H1 (cell line): ENCODE measurements around the gene SERPINE3. TPM values are rescaled to one million over a fixed set of nuclear protein-coding genes. Genes with fewer than 3 reads are reported as not detected.

ENCODE experiments used
- CTCF ChIA-PET: fragments of 300-600 bp; sonication (Branson Sonifier 250); formaldehyde crosslinking; loops from one replicate; lab custom pipeline; 2021; ENCODE audit not compliant: partially characterized antibody; lab: Charles Lee
- POLR2A ChIA-PET: fragments of 300-600 bp; sonication (Branson Sonifier 250); formaldehyde crosslinking; loops from one replicate; lab custom pipeline; 2021; ENCODE audit warnings: inconsistent platforms; ENCODE audit not compliant: partially characterized antibody; lab: Charles Lee
- DNase-seq, 2 experiments: peaks; one replicate each; pipeline versions ENCODE4 v3.0.0 to v3.0.0-alpha.2; 2010 to 2022; ENCODE audit warnings: low spot score in 2 of 2, low read depth in 1 of 2, mixed read lengths in 1 of 2
- FAIRE-seq: peaks from 2 replicates; lab custom pipeline; 2011; peaks lifted over from hg19 to GRCh38; lab: Jason Lieb, UNC
- H2AFZ ChIP-seq: 2 replicates; pipeline ENCODE4 v1.8.1; 2012; ENCODE audit warnings: low read length, inconsistent platforms
- H2AK5ac ChIP-seq: 2 replicates; pipeline ENCODE4 v1.6.1; 2013; ENCODE audit warnings: low read depth, low read length
- H2BK120ac ChIP-seq: replicated peaks from 2 replicates; pipeline ENCODE3; 2013; ENCODE audit warnings: low read depth, low read length, inconsistent platforms
- H2BK12ac ChIP-seq: 2 replicates; pipeline ENCODE4 v1.6.1; 2013; ENCODE audit warnings: low read depth, low read length
- H2BK15ac ChIP-seq: 2 replicates; pipeline ENCODE4 v1.6.1; 2013; ENCODE audit warnings: low read length
- H2BK20ac ChIP-seq: 2 replicates; pipeline ENCODE4 v1.6.1; 2013; ENCODE audit warnings: low read length
- H2BK5ac ChIP-seq: 2 replicates; pipeline ENCODE4 v1.6.1; 2013; ENCODE audit warnings: low read depth, low read length
- H3K14ac ChIP-seq: 2 replicates; pipeline ENCODE4 v1.6.1; 2013; ENCODE audit warnings: inconsistent platforms; ENCODE audit not compliant: insufficient read length
- H3K18ac ChIP-seq: 2 replicates; pipeline ENCODE4 v1.6.1; 2013; ENCODE audit warnings: low read length; ENCODE audit errors: extremely low read depth
- H3K23ac ChIP-seq: 2 replicates; pipeline ENCODE4 v1.6.1; 2013; ENCODE audit warnings: inconsistent platforms; ENCODE audit not compliant: insufficient read length
- H3K23me2 ChIP-seq: 2 replicates; pipeline ENCODE4 v1.6.1; 2013; ENCODE audit warnings: low read depth, low read length
- H3K27ac ChIP-seq: 2 replicates; pipeline ENCODE4 v1.6.1; 2011; ENCODE audit warnings: low read depth, low read length, inconsistent platforms
- H3K27me3 ChIP-seq, 4 experiments: replicated peaks in 1 of 4; 1 replicate in 1 of 4; 2 replicates in 3 of 4; pipeline versions ENCODE4 v1.6.1 to v1.8.1; 2011 to 2013; ENCODE audit warnings: low read length in 3 of 4, mild to moderate bottlenecking in 3 of 4, inconsistent platforms in 2 of 4, mixed read lengths in 2 of 4, moderate library complexity in 1 of 4; ENCODE audit not compliant: control insufficient read depth in 3 of 4, insufficient read depth in 3 of 4; ENCODE audit errors: extremely low read depth in 1 of 4
- H3K36me3 ChIP-seq, 4 experiments: 2 replicates each; pipeline versions ENCODE4 v1.6.1 to v1.8.1; 2011 to 2013; ENCODE audit warnings: mild to moderate bottlenecking in 4 of 4, low read length in 3 of 4, moderate library complexity in 2 of 4, control low read depth in 1 of 4, inconsistent platforms in 1 of 4; ENCODE audit not compliant: insufficient read depth in 4 of 4, control insufficient read depth in 2 of 4
- H3K4ac ChIP-seq: replicated peaks from 2 replicates; pipeline ENCODE3; 2013; ENCODE audit warnings: low read length, low read depth, mixed read lengths, inconsistent platforms; ENCODE audit not compliant: insufficient read length
- H3K4me1 ChIP-seq, 4 experiments: replicated peaks in 1 of 4; 1 replicate in 1 of 4; 2 replicates in 3 of 4; pipeline versions ENCODE4 v1.6.1 to v1.8.1; 2011 to 2013; ENCODE audit warnings: low read length in 3 of 4, inconsistent platforms in 2 of 4, mixed read lengths in 1 of 4; ENCODE audit not compliant: insufficient read depth in 4 of 4, control insufficient read depth in 3 of 4
- H3K4me2 ChIP-seq, 2 experiments: 2 replicates each; pipeline versions ENCODE4 v1.6.1 to v1.8.1; 2011 to 2013; ENCODE audit warnings: low read depth in 2 of 2, low read length in 2 of 2, control low read depth in 1 of 2, inconsistent platforms in 1 of 2, mild to moderate bottlenecking in 1 of 2; ENCODE audit not compliant: insufficient read depth in 1 of 2
- H3K4me3 ChIP-seq, 4 experiments: fragments of 200-600, 300-600 bp in 1 of 4; sonication (generic), shearing (Covaris generic), sonication (Bioruptor Twin) in 1 of 4; 2 replicates each; pipeline versions ENCODE4 v1.5.1 to v1.8.1; 2011 to 2016; ENCODE audit warnings: low read length in 4 of 4, low read depth in 3 of 4, control low read depth in 2 of 4, inconsistent platforms in 2 of 4, mild to moderate bottlenecking in 2 of 4, mixed read lengths in 1 of 4, moderate library complexity in 1 of 4; ENCODE audit not compliant: insufficient read depth in 2 of 4; ENCODE audit errors: extremely low read depth in 1 of 4
- H3K56ac ChIP-seq: replicated peaks from 2 replicates; pipeline ENCODE3; 2013; ENCODE audit warnings: low read depth, mild to moderate bottlenecking, mixed read lengths, low read length, inconsistent platforms; ENCODE audit not compliant: insufficient read length
- H3K79me1 ChIP-seq: 2 replicates; pipeline ENCODE4 v1.6.1; 2013; ENCODE audit warnings: low read depth, low read length, control low read depth
- H3K79me2 ChIP-seq, 2 experiments: 2 replicates each; pipeline versions ENCODE4 v1.6.1 to v1.8.1; 2012 to 2013; ENCODE audit warnings: low read length in 2 of 2, mild to moderate bottlenecking in 2 of 2, inconsistent platforms in 1 of 2; ENCODE audit not compliant: insufficient read depth in 2 of 2, control insufficient read depth in 1 of 2
- H3K9ac ChIP-seq, 4 experiments: replicated peaks in 1 of 4; 1 replicate in 1 of 4; 2 replicates in 3 of 4; pipeline versions ENCODE4 v1.6.1 to v1.8.1; 2011 to 2013; ENCODE audit warnings: low read depth in 3 of 4, low read length in 3 of 4, control low read depth in 2 of 4, mild to moderate bottlenecking in 2 of 4, moderate library complexity in 2 of 4, inconsistent platforms in 1 of 4; ENCODE audit errors: extremely low read depth in 1 of 4
- H3K9me3 ChIP-seq, 2 experiments: 2 replicates each; pipeline versions ENCODE4 v1.6.1 to v1.8.1; 2012 to 2013; ENCODE audit warnings: mild to moderate bottlenecking in 2 of 2, moderate library complexity in 2 of 2, control low read depth in 1 of 2, inconsistent platforms in 1 of 2, low read depth in 1 of 2, low read length in 1 of 2, mixed read lengths in 1 of 2; ENCODE audit not compliant: insufficient read depth in 2 of 2
- H4K20me1 ChIP-seq, 2 experiments: replicated peaks in 1 of 2; 2 replicates each; pipeline versions ENCODE3 to v1.8.1; 2011 to 2013; ENCODE audit warnings: inconsistent platforms in 2 of 2, low read length in 2 of 2, mild to moderate bottlenecking in 1 of 2; ENCODE audit not compliant: insufficient read depth in 2 of 2, control insufficient read depth in 1 of 2
- H4K5ac ChIP-seq: 2 replicates; pipeline ENCODE4 v1.6.1; 2013; ENCODE audit warnings: low read length, low read depth, mixed read lengths, inconsistent platforms; ENCODE audit not compliant: insufficient read length
- H4K8ac ChIP-seq: 2 replicates; pipeline ENCODE4 v1.8.0; 2013; ENCODE audit warnings: mild to moderate bottlenecking, moderate library complexity, low read length, inconsistent platforms; ENCODE audit not compliant: insufficient read depth; ENCODE audit errors: extremely low read depth
- H4K91ac ChIP-seq: replicated peaks from 2 replicates; pipeline ENCODE3; 2013; ENCODE audit warnings: low read length, mixed read lengths, inconsistent platforms; ENCODE audit not compliant: insufficient read length
- BCL11A ChIP-seq, 2 experiments: IDR thresholded peaks; one replicate each; pipeline ENCODE4 v1.6.1; 2011; ENCODE audit warnings: low read depth in 2 of 2, low read length in 2 of 2, mild to moderate bottlenecking in 2 of 2
- CBX5 ChIP-seq: fragments of 300-800, 300-1000 bp; sonication (generic); IDR thresholded peaks from 2 replicates; pipeline ENCODE4 v1.7.1; 2016; ENCODE audit warnings: antibody characterized with exemption, low read length, low read depth
- CTBP2 ChIP-seq: IDR thresholded peaks from 2 replicates; pipeline ENCODE4 v1.7.0; 2011; ENCODE audit warnings: borderline replicate concordance, mild to moderate bottlenecking, moderate library complexity, mixed read lengths, low read length; ENCODE audit not compliant: insufficient read depth, insufficient read length
- GABPA ChIP-seq: IDR thresholded peaks from 2 replicates; pipeline ENCODE4 v1.6.1; 2011; ENCODE audit warnings: mild to moderate bottlenecking, low read length, moderate library complexity, borderline replicate concordance; ENCODE audit not compliant: insufficient read depth
- HDAC2 ChIP-seq, 2 experiments: fragments of 300-600 bp in 1 of 2; sonication (generic) in 1 of 2; IDR thresholded peaks; 2 replicates each; pipeline ENCODE4 v1.6.1; 2011 to 2012; ENCODE audit warnings: low read depth in 2 of 2, low read length in 2 of 2, mild to moderate bottlenecking in 2 of 2, moderate library complexity in 2 of 2, borderline replicate concordance in 1 of 2, inconsistent platforms in 1 of 2
- NANOG ChIP-seq: IDR thresholded peaks from 2 replicates; pipeline ENCODE4 v1.6.1; 2011; ENCODE audit warnings: low read length, low read depth, mild to moderate bottlenecking, inconsistent platforms; ENCODE audit not compliant: insufficient read depth, poor library complexity, severe bottlenecking
- PHF8 ChIP-seq: fragments of 200-600 bp; sonication (generic); conservative IDR thresholded peaks from 2 replicates; pipeline ENCODE4 v1.7.1; 2012; ENCODE audit warnings: low read depth, mild to moderate bottlenecking, inconsistent platforms, low read length, moderate library complexity
- SP4 ChIP-seq: IDR thresholded peaks from 2 replicates; pipeline ENCODE4 v1.6.1; 2012; ENCODE audit warnings: low read length, inconsistent platforms
- TBP ChIP-seq: IDR thresholded peaks from 2 replicates; pipeline ENCODE4 v1.6.1; 2011; ENCODE audit warnings: low read depth, low read length, improper control_type of control experiment
- TCF12 ChIP-seq: IDR thresholded peaks from 2 replicates; pipeline ENCODE4 v1.6.1; 2011; ENCODE audit warnings: low read depth, mild to moderate bottlenecking, low read length
- WGBS, 2 experiments: shearing (Covaris generic) in 1 of 2; methylation state at CpG; one replicate each; pipeline versions ENCODE4 v1.1.6 to v1.1.7; 2013 to 2015; ENCODE audit warnings: low lambda C conversion rate in 2 of 2, mixed read lengths in 2 of 2, inconsistent platforms in 1 of 2, low coverage in 1 of 2, missing lambda C conversion rate in 1 of 2; ENCODE audit not compliant: insufficient replicate concordance in 2 of 2, insufficient coverage in 1 of 2, insufficient read length in 1 of 2; ENCODE audit errors: extremely low coverage in 1 of 2, missing lambda C conversion rate in 1 of 2; 5-methylcytosine and 5-hydroxymethylcytosine counted together
- polyA plus RNA-seq, 7 experiments: library from polyadenylated mRNA; depleted of rRNA in 3 of 7; stranded (reverse) in 5 of 7; unstranded in 2 of 7; fragments of >200 nt in 5 of 7; fragments of 200-250 nt in 2 of 7; gene quantifications; 1 replicate in 5 of 7; 2 replicates in 1 of 7; 4 replicates in 1 of 7; pipeline versions ENCODE4 v1.2.1 to v1.2.3, GENCODE V29; 2011 to 2013; ENCODE audit warnings: missing spikeins in 2 of 7, mixed read lengths in 2 of 7
- total RNA-seq: library from RNA; stranded (reverse); fragmentation: NEBNext Ultra II Directional; extraction: Animal tissue kit (Norgen Biotek cat#: 25700); gene quantifications from 2 replicates; pipeline ENCODE4 v1.2.1, GENCODE V29; 2021
- TF ChIP-seq, protein P1 (sequence below): IDR thresholded peaks from 2 replicates; pipeline ENCODE4 v1.6.1; 2012; ENCODE audit warnings: inconsistent platforms
- TF ChIP-seq, protein P2 (sequence below): IDR thresholded peaks from 2 replicates; pipeline ENCODE4 v1.6.1; 2011; ENCODE audit warnings: low read length, improper control_type of control experiment

The SERPINE3 gene
- total and polyA plus RNA-seq, 2 of the 8 experiments (the other 6 are each of a cell fraction or from before 2014, with no cell fraction given), result 0.34 to 1.0 TPM

DNA sequence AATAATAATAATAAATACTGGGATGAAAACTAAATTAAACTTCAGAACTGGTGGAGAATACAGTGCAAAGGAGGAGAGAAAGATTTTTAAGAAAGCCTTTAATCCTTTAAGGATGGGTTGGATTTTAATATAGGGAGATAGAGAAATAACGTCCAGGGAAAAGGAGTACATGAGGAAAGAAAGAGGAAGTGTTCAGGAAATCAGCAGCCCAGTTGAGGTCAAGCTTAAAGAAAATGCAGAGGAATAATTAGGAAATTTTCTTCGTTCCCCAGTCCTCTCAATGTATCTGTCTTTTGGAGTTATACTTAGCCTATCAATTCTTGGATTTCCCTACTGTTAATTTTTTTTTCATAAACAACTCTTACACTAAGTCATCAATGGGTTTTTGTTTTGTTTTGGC lies 65.7 kb downstream of the SERPINE3 start:
- Histone ChIP-seq H4K5ac (no peak overlapping the region), H3K4me3 (no peak overlapping the region), H3K18ac (no peak overlapping the region), H2BK12ac (no peak overlapping the region), H3K23me2 (no peaks in the 10 kb centered on the region), H3K23ac (no peak overlapping the region), H3K79me2 (peaks cover 0 to 90% of the 10 kb centered on the region in 2 experiments; a peak in 3 of 4 replicates), H3K27ac (no peak overlapping the region), H2BK120ac (no peak overlapping the region), H4K91ac (no peak overlapping the region), H2BK5ac (no peak overlapping the region), H3K79me1 (0 out of 2 replicates have a peak, but pooled peaks cover 2% of the 10 kb centered on the region), H3K9ac (no peak overlapping the region), H2AFZ (no peak overlapping the region), H4K20me1 (peaks cover 0 to 2% of the 10 kb centered on the region in 2 experiments), H2BK20ac (no peak overlapping the region), H2AK5ac (no peak overlapping the region), H3K14ac (no peak overlapping the region), H3K4me2 (no peak overlapping the region), H4K8ac (no peak overlapping the region), H3K27me3 (no peaks in the 10 kb centered on the region), H3K36me3 (peaks cover 0 to 5% (median 0%) of the 10 kb centered on the region in 4 experiments; a peak in 4 of 8 replicates), H3K9me3 (no peaks in the 10 kb centered on the region), H3K56ac (no peak overlapping the region), H3K4me1 (no peaks in the 10 kb centered on the region), H2BK15ac (no peak overlapping the region), H3K4ac (no peak overlapping the region)
- 88 to 100% methylated on average over 1 to 2 of the region's 2 CpGs for WGBS, 2 experiments
- ChIA-PET CTCF (interaction anchor here (0.8 kb wide), 1 partner anchor 393 kb away, joined by 3 read pairs; no protein-coding TSS in a partner anchor), POLR2A (interaction anchor here (0.9 kb wide), 1 partner anchor 9 kb away, joined by 3 read pairs; no protein-coding TSS in a partner anchor)
- no peak for FAIRE-seq
- DNase-seq, result no peak
- TF ChIP-seq TBP (no peak), CBX5 (no peak), SP4 (no peak), NANOG (no peak), CTBP2 (no peak), TCF12 (no peak), HDAC2 (IDR thresholded peaks at IDR 0.05; ENCODE audit: borderline replicate concordance in 1 of 2, low read depth in 2 of 2, low read length in 2 of 2) (no peak), BCL11A (IDR thresholded peaks at IDR 0.05; ENCODE audit: low read depth in 2 of 2, low read length in 2 of 2) (no peak), GABPA (no peak), PHF8 (no peak)
- TF ChIP-seq, protein P1, sequence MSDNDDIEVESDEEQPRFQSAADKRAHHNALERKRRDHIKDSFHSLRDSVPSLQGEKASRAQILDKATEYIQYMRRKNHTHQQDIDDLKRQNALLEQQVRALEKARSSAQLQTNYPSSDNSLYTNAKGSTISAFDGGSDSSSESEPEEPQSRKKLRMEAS, result no peak
- TF ChIP-seq, protein P2, sequence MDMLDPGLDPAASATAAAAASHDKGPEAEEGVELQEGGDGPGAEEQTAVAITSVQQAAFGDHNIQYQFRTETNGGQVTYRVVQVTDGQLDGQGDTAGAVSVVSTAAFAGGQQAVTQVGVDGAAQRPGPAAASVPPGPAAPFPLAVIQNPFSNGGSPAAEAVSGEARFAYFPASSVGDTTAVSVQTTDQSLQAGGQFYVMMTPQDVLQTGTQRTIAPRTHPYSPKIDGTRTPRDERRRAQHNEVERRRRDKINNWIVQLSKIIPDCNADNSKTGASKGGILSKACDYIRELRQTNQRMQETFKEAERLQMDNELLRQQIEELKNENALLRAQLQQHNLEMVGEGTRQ, result no peak
